ENCODE measurements around the gene LRPAP1.

LRPAP1 gene

GRCh38 chr4:3484057-3484973 lies 47.9 kb downstream of the LRPAP1 start:
- no peak overlapping the region for H3K4me2 ChIP-seq (ENCODE audit: low read length)
- no peaks in the 10 kb centered on the region for H3K27me3 ChIP-seq (ENCODE audit: insufficient read depth, low read length)
- no peaks in the 10 kb centered on the region for H3K79me2 ChIP-seq (ENCODE audit: insufficient read depth, low read length)
- no peaks in the 10 kb centered on the region for H4K20me1 ChIP-seq (ENCODE audit: insufficient read depth, low read length)
- no peak overlapping the region for H2AFZ ChIP-seq (ENCODE audit: low read length)
- no peak overlapping the region for H3K4me3 ChIP-seq (ENCODE audit: low read depth, low read length, poor library complexity, severe bottlenecking)
- no peak overlapping the region for H3K27ac ChIP-seq (ENCODE audit: low read depth, low read length, poor library complexity, severe bottlenecking)
- H3K9ac ChIP-seq (ENCODE audit: low read length) = no peak overlapping the region
- H3K9me2 ChIP-seq (ENCODE audit: low read depth, low read length) = no peaks in the 10 kb centered on the region
- no peaks in the 10 kb centered on the region for H3K36me3 ChIP-seq (ENCODE audit: insufficient read depth, low read length)
- no peaks in the 10 kb centered on the region for H3K4me1 ChIP-seq (ENCODE audit: insufficient read depth, low read length, severe bottlenecking)
- TF ChIP-seq EZH2 (IDR thresholded peaks at IDR 0.05; ENCODE audit: borderline replicate concordance, low read length) = no peak
- no peak for TF ChIP-seq CTCF (IDR thresholded peaks at IDR 0.05; ENCODE audit: low read length)
- H3F3A ChIP-seq (ENCODE audit: insufficient read depth, low read length) = no peaks in the 10 kb centered on the region
- H3K9me3 ChIP-seq (ENCODE audit: low read length) = no peaks in the 10 kb centered on the region

GRCh38 chr4:3483471-3483921 lies 48.7 kb downstream of the LRPAP1 start:
- no peaks in the 10 kb centered on the region for H3K27me3 ChIP-seq (ENCODE audit: insufficient read depth, low read length)
- H2AFZ ChIP-seq (ENCODE audit: low read length) = no peak overlapping the region
- no peaks in the 10 kb centered on the region for H4K20me1 ChIP-seq (ENCODE audit: insufficient read depth, low read length)
- no peak overlapping the region for H3K4me2 ChIP-seq (ENCODE audit: low read length)
- TF ChIP-seq EZH2 (IDR thresholded peaks at IDR 0.05; ENCODE audit: borderline replicate concordance, low read length) = no peak
- no peak for TF ChIP-seq CTCF (IDR thresholded peaks at IDR 0.05; ENCODE audit: low read length)
- no peaks in the 10 kb centered on the region for H3F3A ChIP-seq (ENCODE audit: insufficient read depth, low read length)
- no peaks in the 10 kb centered on the region for H3K79me2 ChIP-seq (ENCODE audit: insufficient read depth, low read length)
- no peak overlapping the region for H3K9ac ChIP-seq (ENCODE audit: low read length)
- H3K9me3 ChIP-seq (ENCODE audit: low read length) = no peaks in the 10 kb centered on the region
- no peaks in the 10 kb centered on the region for H3K9me2 ChIP-seq (ENCODE audit: low read depth, low read length)
- H3K4me3 ChIP-seq (ENCODE audit: low read depth, low read length, poor library complexity, severe bottlenecking) = no peak overlapping the region
- no peak overlapping the region for H3K27ac ChIP-seq (ENCODE audit: low read depth, low read length, poor library complexity, severe bottlenecking)
- no peaks in the 10 kb centered on the region for H3K4me1 ChIP-seq (ENCODE audit: insufficient read depth, low read length, severe bottlenecking)
- no peaks in the 10 kb centered on the region for H3K36me3 ChIP-seq (ENCODE audit: insufficient read depth, low read length)

GRCh38 chr4:3482707-3483106 lies 49.5 kb downstream of the LRPAP1 start:
- Histone ChIP-seq H3K4me1 (ENCODE audit: insufficient read depth, low read length, severe bottlenecking) (no peaks in the 10 kb centered on the region), H4K20me1 (ENCODE audit: insufficient read depth, low read length) (no peaks in the 10 kb centered on the region), H3K79me2 (ENCODE audit: insufficient read depth, low read length) (no peaks in the 10 kb centered on the region), H3K4me3 (ENCODE audit: low read depth, low read length, poor library complexity, severe bottlenecking) (no peak overlapping the region), H3K9ac (ENCODE audit: low read length) (no peak overlapping the region), H2AFZ (ENCODE audit: low read length) (no peak overlapping the region), H3K4me2 (ENCODE audit: low read length) (no peak overlapping the region), H3F3A (ENCODE audit: insufficient read depth, low read length) (no peaks in the 10 kb centered on the region), H3K36me3 (ENCODE audit: insufficient read depth, low read length) (no peaks in the 10 kb centered on the region), H3K9me2 (ENCODE audit: low read depth, low read length) (no peaks in the 10 kb centered on the region), H3K27me3 (ENCODE audit: insufficient read depth, low read length) (no peaks in the 10 kb centered on the region), H3K27ac (ENCODE audit: low read depth, low read length, poor library complexity, severe bottlenecking) (no peak overlapping the region), H3K9me3 (ENCODE audit: low read length) (no peaks in the 10 kb centered on the region)
- TF ChIP-seq CTCF (IDR thresholded peaks at IDR 0.05; ENCODE audit: low read length) = no peak
- TF ChIP-seq EZH2 (IDR thresholded peaks at IDR 0.05; ENCODE audit: borderline replicate concordance, low read length) = no peak

Data from OCI-LY1 (cell line).